IPS-15b (cell line): ENCODE data around the gene RPS6KA2.

Experiments used
- H3K27me3 ChIP-seq: one replicate; pipeline ENCODE4 v1.6.1; 2013; ENCODE audit warnings: low read length; ENCODE audit not compliant: control insufficient read depth, insufficient read depth
- H3K36me3 ChIP-seq: one replicate; pipeline ENCODE4 v1.6.1; 2013; ENCODE audit warnings: low read length; ENCODE audit not compliant: control insufficient read depth, insufficient read depth
- H3K4me1 ChIP-seq: one replicate; pipeline ENCODE4 v1.6.1; 2013; ENCODE audit warnings: mild to moderate bottlenecking, low read length; ENCODE audit not compliant: control insufficient read depth, insufficient read depth
- H3K4me3 ChIP-seq: one replicate; pipeline ENCODE4 v1.5.1; 2013; ENCODE audit warnings: low read depth, low read length
- H3K9ac ChIP-seq: one replicate; pipeline ENCODE4 v1.6.1; 2013; ENCODE audit warnings: low read depth, mild to moderate bottlenecking, low read length
- H3K9me3 ChIP-seq: one replicate; pipeline ENCODE4 v1.6.1; 2013; ENCODE audit warnings: mild to moderate bottlenecking, low read length; ENCODE audit not compliant: control insufficient read depth, insufficient read depth

Gene RPS6KA2

GRCh38 chr6:166654573-166654972 is 27.5 kb upstream of the RPS6KA2 start:
- peaks cover 24% of the 10 kb centered on the region for H3K27me3 ChIP-seq
- H3K4me3 ChIP-seq, result no peak overlapping the region
- H3K9ac ChIP-seq, result no peak overlapping the region
- no peaks in the 10 kb centered on the region for H3K36me3 ChIP-seq
- H3K9me3 ChIP-seq, result no peaks in the 10 kb centered on the region
- H3K4me1 ChIP-seq, result peaks cover 7% of the 10 kb centered on the region

GRCh38 chr6:166653639-166653941 is 26.5 kb upstream of the RPS6KA2 start:
- no peak overlapping the region for H3K4me3 ChIP-seq
- peaks cover 24% of the 10 kb centered on the region for H3K27me3 ChIP-seq
- H3K4me1 ChIP-seq, result peaks cover 7% of the 10 kb centered on the region
- no peaks in the 10 kb centered on the region for H3K36me3 ChIP-seq
- H3K9ac ChIP-seq, result no peak overlapping the region
- H3K9me3 ChIP-seq, result no peaks in the 10 kb centered on the region

GRCh38 chr6:166650824-166651807 is 24.1 kb upstream of the RPS6KA2 start:
- no peaks in the 10 kb centered on the region for H3K9me3 ChIP-seq
- H3K4me1 ChIP-seq, result peaks cover 4% of the 10 kb centered on the region
- peaks cover 12% of the 10 kb centered on the region for H3K27me3 ChIP-seq
- H3K4me3 ChIP-seq, result no peak overlapping the region
- no peaks in the 10 kb centered on the region for H3K36me3 ChIP-seq
- H3K9ac ChIP-seq, result no peak overlapping the region

GRCh38 chr6:166650047-166650446 is 23.0 kb upstream of the RPS6KA2 start:
- Histone ChIP-seq H3K9me3 (no peaks in the 10 kb centered on the region), H3K4me3 (no peak overlapping the region), H3K27me3 (peaks cover 1% of the 10 kb centered on the region), H3K36me3 (no peaks in the 10 kb centered on the region), H3K9ac (no peak overlapping the region), H3K4me1 (no peaks in the 10 kb centered on the region)

GRCh38 chr6:166648846-166649245 is 21.8 kb upstream of the RPS6KA2 start:
- H3K9ac ChIP-seq, result no peak overlapping the region
- no peaks in the 10 kb centered on the region for H3K4me1 ChIP-seq
- H3K27me3 ChIP-seq, result no peaks in the 10 kb centered on the region

GRCh38 chr6:166647896-166648295 is 20.8 kb upstream of the RPS6KA2 start:
- H3K4me3 ChIP-seq, result no peak overlapping the region
- no peaks in the 10 kb centered on the region for H3K27me3 ChIP-seq
- H3K4me1 ChIP-seq, result no peaks in the 10 kb centered on the region
- H3K9ac ChIP-seq, result no peak overlapping the region
- H3K9me3 ChIP-seq, result no peaks in the 10 kb centered on the region
- no peaks in the 10 kb centered on the region for H3K36me3 ChIP-seq

More at GRCh38 chr6:166648846-166649245, 21.8 kb upstream of the RPS6KA2 start:
- Histone ChIP-seq H3K4me3 (no peak overlapping the region), H3K9me3 (no peaks in the 10 kb centered on the region), H3K36me3 (no peaks in the 10 kb centered on the region)

- Histone ChIP-seq H3K36me3 (no peaks in the 10 kb centered on the region), H3K9me3 (no peaks in the 10 kb centered on the region), H3K4me3 (no peak overlapping the region)
These were observed 19.7 kb upstream of the RPS6KA2 start for GRCh38 chr6:166646716-166647115.

GRCh38 chr6:166645896-166646295 is 18.8 kb upstream of the RPS6KA2 start:
- Histone ChIP-seq H3K9me3 (no peaks in the 10 kb centered on the region), H3K4me1 (no peaks in the 10 kb centered on the region), H3K9ac (no peak overlapping the region), H3K4me3 (no peak overlapping the region), H3K36me3 (no peaks in the 10 kb centered on the region), H3K27me3 (no peaks in the 10 kb centered on the region)

More at GRCh38 chr6:166646716-166647115, 19.7 kb upstream of the RPS6KA2 start:
- no peak overlapping the region for H3K9ac ChIP-seq
- no peaks in the 10 kb centered on the region for H3K4me1 ChIP-seq
- no peaks in the 10 kb centered on the region for H3K27me3 ChIP-seq

GRCh38 chr6:166644681-166645080 is 17.6 kb upstream of the RPS6KA2 start:
- Histone ChIP-seq H3K4me1 (peaks cover 3% of the 10 kb centered on the region), H3K9ac (no peak overlapping the region), H3K9me3 (no peaks in the 10 kb centered on the region), H3K4me3 (no peak overlapping the region), H3K36me3 (no peaks in the 10 kb centered on the region), H3K27me3 (peaks cover 2% of the 10 kb centered on the region)

GRCh38 chr6:166643891-166644590 is 17.0 kb upstream of the RPS6KA2 start:
- no peak overlapping the region for H3K4me3 ChIP-seq
- H3K9ac ChIP-seq, result no peak overlapping the region
- peaks cover 7% of the 10 kb centered on the region for H3K27me3 ChIP-seq
- no peaks in the 10 kb centered on the region for H3K9me3 ChIP-seq
- H3K4me1 ChIP-seq, result peaks cover 3% of the 10 kb centered on the region
- H3K36me3 ChIP-seq, result no peaks in the 10 kb centered on the region

GRCh38 chr6:166642646-166643045 is 15.6 kb upstream of the RPS6KA2 start:
- Histone ChIP-seq H3K9ac (no peak overlapping the region), H3K9me3 (no peaks in the 10 kb centered on the region), H3K4me3 (no peak overlapping the region), H3K36me3 (no peaks in the 10 kb centered on the region), H3K27me3 (peaks cover 7% of the 10 kb centered on the region), H3K4me1 (peaks cover 3% of the 10 kb centered on the region)
